Activated CD4-positive, alpha-beta T cell treated with anti-CD3 and anti-CD28 coated beads, Interleukin-2, Interleukin-6, amounts not matched to agents 100 ng/mL and 50 ng/mL, durations not matched to agents 16 hours and 8 hours (primary cell): ENCODE data around the gene PRKD2.
"Not testable (repeated sequence)": the region's sequence is repeated elsewhere in the genome, so short reads cannot be mapped to it uniquely, and the experiment has no call there.

Experiments
- DNase-seq: peaks from one replicate; pipeline ENCODE4 v3.0.0-alpha.2; 2020

PRKD2 gene

DNA sequence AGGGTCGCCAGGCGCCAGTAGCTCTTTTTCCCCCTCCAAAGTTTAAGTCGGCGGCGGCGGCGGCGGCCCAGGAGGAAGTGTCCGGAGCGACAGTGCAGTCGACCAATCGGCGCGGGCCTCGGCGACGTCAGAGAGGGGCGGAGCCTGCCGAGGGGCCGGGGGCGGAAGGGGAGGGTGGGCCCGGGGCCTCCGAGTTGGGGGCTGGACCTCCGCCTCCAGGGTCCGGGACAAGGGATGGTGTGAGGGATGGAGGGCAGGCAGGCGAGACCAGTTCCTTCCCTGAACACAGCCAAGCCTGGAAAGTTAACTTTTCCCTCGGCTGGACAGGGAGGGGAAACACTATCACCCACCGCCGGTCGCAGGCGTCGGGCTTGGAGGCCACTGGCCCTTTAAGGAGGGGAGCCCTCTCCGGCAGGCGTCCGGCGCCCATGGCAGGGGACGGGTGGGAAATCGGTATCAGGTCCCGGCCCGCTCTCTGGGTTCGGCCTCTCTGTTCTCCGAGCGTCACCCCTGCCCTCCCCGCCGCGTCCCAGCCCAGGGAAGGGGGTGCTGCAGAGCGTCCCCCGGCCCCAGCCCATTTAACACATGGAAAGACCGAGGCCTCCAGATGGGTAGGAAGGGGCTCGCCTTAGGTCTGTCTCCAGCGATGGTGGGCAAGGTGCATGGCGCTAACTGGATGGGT lies at the start of gene PRKD2:
TSS of gene PRKD2 (minus strand) at position 81 of the 682 bp plus-strand sequence. CDS start 744 bp downstream, outside the sequence.
- DNase-seq, result peak; percentile 94

- no peak for DNase-seq
Observed at GRCh38 chr19:46764817-46765291, 47.9 kb upstream of the PRKD2 start.

DNA sequence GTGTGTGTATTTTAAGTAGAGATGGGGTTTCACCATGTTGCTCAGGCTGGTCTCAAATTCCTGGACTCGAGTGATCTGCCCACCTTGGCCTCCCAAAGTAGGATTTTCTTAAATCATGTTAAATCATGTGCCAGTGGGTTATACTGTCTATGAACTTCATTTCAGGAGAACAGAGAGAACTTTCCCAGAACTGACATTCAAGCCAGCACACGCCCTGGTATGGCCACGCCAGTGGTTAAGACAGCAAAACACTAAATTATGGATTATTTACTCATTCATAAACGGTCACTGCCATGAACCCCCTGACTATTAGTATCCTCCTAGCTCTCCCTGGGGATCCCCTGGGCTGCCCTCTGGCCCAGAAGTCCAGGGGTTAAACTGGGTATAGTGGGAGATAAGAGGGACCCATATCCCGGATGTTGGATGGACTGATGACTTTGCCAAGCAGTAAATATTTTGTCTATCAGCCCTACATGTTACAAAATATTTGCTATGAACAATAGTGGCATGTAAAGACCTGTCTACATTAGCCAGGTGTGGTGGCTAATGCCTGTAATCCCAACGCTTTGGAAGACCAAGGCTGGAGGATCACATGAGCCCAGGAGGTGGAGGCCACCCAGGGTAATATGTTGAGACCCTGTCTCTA lies 45.5 kb upstream of the PRKD2 start:
- DNase-seq, result no peak

GRCh38 chr19:46761418-46761831 lies 44.5 kb upstream of the PRKD2 start:
- no peak for DNase-seq

DNA sequence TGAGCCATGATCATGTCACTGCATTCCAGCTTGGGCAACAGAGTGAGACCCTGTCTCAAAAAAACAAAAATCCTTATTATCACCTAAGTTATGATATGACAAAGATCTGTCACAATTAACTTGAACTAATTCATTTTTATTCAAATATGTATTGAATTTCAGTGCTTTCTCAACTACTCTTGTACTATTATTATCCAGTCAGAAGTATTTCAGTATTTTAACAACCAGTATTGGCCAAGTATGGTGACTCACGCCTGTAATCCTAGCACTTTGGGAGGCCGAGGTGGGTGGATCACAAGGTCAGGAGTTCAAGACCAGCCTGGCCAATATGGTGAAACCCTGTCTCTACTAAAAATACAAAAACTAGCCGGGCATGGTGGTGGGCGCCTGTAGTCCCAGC lies 44.0 kb upstream of the PRKD2 start:
- DNase-seq, result not testable (repeated sequence)

DNA sequence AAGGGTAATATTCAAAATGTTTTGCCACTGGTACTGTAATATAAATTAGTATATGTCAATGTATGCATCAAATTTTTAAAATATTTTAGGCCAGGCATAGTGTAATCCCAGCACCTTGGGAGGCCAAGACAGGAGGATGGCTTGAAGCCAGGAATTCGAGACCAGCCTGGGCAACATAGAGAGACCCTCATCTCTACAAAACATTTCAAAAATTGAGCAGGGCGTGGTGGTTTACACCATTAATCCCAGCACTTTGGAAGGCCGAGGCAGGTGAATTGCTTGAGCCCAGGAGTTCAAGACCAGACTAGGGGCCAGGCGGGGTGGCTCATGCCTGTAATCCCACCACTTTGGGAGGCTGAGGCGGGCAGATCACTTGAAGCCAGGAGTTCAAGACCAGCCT lies 43.4 kb upstream of the PRKD2 start:
- DNase-seq, result no peak

- no peak for DNase-seq
Observed at GRCh38 chr19:46759817-46760333, 43.0 kb upstream of the PRKD2 start.

GRCh38 chr19:46759206-46759605 lies 42.3 kb upstream of the PRKD2 start:
- DNase-seq, result no peak

DNA sequence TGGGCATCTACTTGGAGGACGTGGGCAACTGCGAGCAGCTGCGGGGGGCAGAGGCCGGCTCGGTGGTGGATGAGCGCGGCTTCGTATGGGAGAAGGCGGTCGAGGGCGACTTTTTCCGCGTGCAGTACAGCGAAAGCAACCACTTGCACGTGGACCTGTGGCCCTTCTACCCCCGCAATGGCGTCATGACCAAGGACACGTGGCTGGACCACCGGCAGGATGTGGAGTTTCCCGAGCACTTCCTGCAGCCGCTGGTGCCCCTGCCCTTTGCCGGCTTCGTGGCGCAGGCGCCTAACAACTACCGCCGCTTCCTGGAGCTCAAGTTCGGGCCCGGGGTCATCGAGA lies 39.6 kb upstream of the PRKD2 start:
- no peak for DNase-seq

DNA sequence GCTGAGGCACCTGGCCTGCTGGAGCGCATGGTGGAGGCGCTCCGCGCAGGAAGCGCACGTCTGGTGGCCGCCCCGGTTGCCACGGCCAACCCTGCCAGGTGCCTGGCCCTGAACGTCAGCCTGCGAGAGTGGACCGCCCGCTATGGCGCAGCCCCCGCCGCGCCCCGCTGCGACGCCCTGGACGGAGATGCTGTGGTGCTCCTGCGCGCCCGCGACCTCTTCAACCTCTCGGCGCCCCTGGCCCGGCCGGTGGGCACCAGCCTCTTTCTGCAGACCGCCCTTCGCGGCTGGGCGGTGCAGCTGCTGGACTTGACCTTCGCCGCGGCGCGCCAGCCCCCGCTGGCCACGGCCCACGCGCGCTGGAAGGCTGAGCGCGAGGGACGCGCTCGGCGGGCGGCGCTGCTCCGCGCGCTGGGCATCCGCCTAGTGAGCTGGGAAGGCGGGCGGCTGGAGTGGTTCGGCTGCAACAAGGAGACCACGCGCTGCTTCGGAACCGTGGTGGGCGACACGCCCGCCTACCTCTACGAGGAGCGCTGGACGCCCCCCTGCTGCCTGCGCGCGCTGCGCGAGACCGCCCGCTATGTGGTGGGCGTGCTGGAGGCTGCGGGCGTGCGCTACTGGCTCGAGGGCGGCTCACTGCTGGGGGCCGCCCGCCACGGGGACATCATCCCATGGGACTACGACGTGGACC lies 39.1 kb upstream of the PRKD2 start:
- DNase-seq, result no peak

GRCh38 chr19:46755077-46755852 lies 38.4 kb upstream of the PRKD2 start:
- DNase-seq, result no peak

DNA sequence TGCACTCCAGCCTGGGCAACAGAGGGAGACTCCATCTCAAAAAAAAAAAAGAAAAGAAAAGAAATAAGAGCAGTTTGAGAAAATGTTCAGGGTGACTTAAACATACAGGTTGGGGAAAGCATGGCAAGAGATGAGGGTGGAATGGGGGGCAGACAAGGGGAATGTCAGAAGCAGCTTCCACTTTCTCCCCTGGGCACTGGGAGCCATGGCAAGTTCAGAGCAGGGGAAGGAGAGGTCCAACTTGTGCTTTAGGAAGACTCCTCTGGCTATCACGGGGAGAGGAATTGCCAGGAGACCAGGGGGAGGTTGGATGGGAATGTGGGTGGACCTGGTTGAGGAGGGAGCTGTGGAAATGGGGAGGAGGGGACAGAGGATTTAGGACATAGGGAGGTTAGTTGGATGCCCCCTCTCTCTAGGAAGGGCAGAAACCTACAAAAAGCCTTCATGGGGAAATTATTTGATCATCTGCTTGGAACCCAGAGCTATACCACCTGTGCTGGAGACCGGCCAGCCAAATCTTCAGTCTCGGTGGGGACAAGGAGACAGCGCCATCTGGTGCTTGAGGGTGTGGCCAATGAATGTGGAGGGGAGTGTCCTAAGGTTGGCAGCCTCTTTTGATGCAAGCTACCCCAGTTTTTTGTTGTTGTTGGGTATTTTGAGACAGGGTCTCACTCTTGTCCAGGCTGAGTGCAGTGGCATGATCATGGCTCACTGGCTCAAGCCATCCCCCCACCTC lies 36.7 kb upstream of the PRKD2 start:
- peak; percentile 73 for DNase-seq

GRCh38 chr19:46748325-46749109 lies 31.6 kb upstream of the PRKD2 start:
- peak; percentile 82 for DNase-seq

DNA sequence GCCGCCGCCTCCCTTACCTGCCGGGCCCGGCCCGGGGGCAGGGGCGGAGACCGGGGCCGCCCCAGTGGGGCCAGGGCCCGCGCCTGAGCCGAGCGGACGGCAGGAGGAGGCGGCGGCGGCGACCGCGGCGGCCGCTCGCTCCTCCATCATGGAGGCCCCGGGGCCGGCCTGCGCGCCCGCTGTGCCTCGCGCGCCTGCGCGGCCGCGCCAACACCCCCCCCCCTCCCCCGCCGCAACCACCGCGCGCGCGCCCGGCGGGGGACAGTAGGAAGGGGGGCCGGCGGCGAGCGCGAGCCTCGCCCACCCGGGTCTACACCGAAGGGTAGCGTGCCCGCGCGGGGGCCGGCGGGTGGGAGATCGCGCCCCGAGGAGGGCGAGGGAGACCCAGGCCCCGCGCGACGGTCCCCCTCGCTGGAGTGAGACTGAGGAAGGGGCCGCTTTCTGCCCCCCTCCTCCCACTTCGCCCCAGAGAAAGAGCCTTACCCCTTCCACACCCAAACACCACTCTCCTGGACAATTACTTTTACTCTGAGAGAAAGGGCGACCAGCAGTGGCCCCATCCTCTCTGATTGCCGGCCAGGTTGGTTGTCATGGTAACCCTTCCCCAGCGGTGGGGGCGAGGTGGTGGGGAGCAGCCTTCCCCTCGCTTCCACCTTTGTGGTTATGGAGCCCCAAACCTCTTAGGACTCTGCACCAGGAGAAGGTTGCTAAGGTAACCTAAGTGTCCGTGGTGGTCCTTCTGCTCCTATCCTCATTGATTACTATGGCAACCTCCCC lies 29.6 kb upstream of the PRKD2 start, which contains the start of gene STRN4:
TSS of gene STRN4 (minus strand) at position 170 of the 777 bp plus-strand sequence. CDS start at position 150, 20 bp downstream.
- peak; percentile 68 for DNase-seq

- DNase-seq, result peak; percentile 36
Observed at GRCh38 chr19:46745521-46746280, 28.8 kb upstream of the PRKD2 start, which contains the start of gene FKRP. Gene FKRP, plus strand, starts transcription at chr19:46746057. Its CDS starts 9,394 bp downstream, at chr19:46755451.

GRCh38 chr19:46745030-46745429 lies 28.1 kb upstream of the PRKD2 start:
- DNase-seq, result no peak

DNA sequence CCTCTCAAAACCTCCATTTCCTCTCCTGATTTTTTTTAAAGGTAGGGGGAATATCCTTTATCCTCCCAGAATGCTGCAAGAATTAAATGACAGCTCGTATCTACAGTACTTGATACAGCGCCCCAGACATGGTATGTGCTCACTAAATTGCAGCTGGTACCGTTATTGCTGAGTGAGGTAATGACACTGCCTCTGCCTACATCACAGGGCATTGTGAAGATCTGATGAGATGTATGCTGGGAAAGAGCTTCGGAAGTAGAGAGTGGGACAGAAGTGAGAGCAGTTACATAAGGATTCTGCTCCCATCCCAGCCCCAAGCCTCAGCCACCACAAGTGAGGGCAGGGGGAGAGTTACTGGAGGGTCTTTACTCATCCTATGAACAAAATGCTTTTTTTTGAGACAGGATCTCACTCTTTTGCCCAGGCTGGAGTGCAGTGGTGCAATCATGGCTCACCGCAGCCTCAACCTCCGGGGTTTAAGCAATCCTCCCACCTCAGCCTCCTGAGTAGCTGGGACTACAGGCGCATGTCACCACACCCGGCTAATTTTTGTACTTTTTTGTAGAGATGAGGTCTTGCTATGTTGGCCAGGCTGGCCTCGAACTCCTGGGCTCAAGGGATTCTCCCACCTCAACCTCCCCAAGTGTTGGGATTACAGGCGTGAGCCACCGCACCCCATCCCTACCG lies 27.2 kb upstream of the PRKD2 start:
- no peak for DNase-seq

DNA sequence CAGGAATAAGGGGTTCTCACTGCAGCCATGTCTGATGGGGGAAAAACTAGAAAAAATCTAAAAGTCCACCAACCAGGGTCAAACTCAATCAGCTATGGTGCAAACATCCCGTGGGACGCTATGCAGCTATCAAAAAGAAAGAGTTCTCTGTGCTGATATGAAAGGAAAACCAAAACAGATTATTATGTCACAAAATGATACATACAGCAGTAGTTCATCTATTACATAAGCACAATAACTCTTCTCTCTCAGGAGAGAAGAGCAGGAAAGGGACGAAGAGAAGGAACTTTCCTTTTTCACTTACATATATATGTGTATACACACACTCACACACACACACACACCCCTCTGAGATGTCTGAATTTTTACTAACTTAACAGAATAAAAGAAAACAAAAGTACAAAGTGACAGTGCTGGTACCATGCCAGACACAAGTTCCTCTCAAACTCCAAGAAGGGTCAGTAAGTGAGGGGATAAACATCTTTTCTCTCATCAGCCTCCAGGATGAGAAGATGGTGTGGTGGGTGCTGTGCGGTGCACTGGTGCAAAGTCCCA lies 26.1 kb upstream of the PRKD2 start:
- no peak for DNase-seq

- no peak for DNase-seq
Observed at GRCh38 chr19:46741447-46741846, 24.5 kb upstream of the PRKD2 start.
